GM12878 (cell line): ENCODE data around the gene PRR15L.

Experiments
- CREB1 ChIP-seq: IDR thresholded peaks from 2 replicates; pipeline ENCODE4 v1.6.1; 2012; ENCODE audit warnings: low read depth, mild to moderate bottlenecking, inconsistent platforms
- FOXK2 ChIP-seq: fragments of 450-650 bp; IDR thresholded peaks from 2 replicates; pipeline ENCODE4 v1.6.1; 2017; ENCODE audit warnings: mild to moderate bottlenecking, moderate library complexity
- FOXM1 ChIP-seq: IDR thresholded peaks from 2 replicates; pipeline ENCODE4 v1.6.1; 2012; ENCODE audit warnings: low read depth, mild to moderate bottlenecking, inconsistent platforms, low read length, moderate library complexity
- JUND ChIP-seq: IDR thresholded peaks from 2 replicates; pipeline ENCODE4 v1.6.1; 2012; ENCODE audit warnings: low read depth, mild to moderate bottlenecking, low read length, improper control_type of control experiment, moderate library complexity
- PAX8 ChIP-seq: fragments of 450-650 bp; IDR thresholded peaks from 2 replicates; pipeline ENCODE4 v1.6.1; 2017; ENCODE audit warnings: mild to moderate bottlenecking, moderate library complexity
- POLR2A ChIP-seq: IDR thresholded peaks from 2 replicates; pipeline ENCODE4 v1.6.1; 2011; ENCODE audit warnings: low read depth, mild to moderate bottlenecking, low read length
- RAD21 ChIP-seq: IDR thresholded peaks from 2 replicates; pipeline ENCODE4 v1.6.1; 2011; ENCODE audit warnings: mild to moderate bottlenecking, low read depth, low read length, moderate library complexity; ENCODE audit not compliant: insufficient read depth
- RAD51 ChIP-seq: fragments of 450-650 bp; IDR thresholded peaks from 2 replicates; pipeline ENCODE4 v1.6.1; 2016; ENCODE audit warnings: moderate library complexity, mild to moderate bottlenecking, inconsistent platforms
- SRF ChIP-seq, 2 experiments: IDR thresholded peaks; 2 replicates each; pipeline ENCODE4 v1.6.1; 2011; ENCODE audit warnings: low read depth in 2 of 2, low read length in 2 of 2, mild to moderate bottlenecking in 1 of 2, moderate library complexity in 1 of 2
- ZNF217 ChIP-seq: fragments of 450-650 bp; IDR thresholded peaks from 2 replicates; pipeline ENCODE4 v1.6.1; 2017; ENCODE audit warnings: antibody characterized with exemption, mild to moderate bottlenecking
- TF ChIP-seq, protein P1 (sequence below): fragments of 450-650 bp; IDR thresholded peaks from 2 replicates; pipeline ENCODE4 v1.6.1; 2018; ENCODE audit warnings: borderline replicate concordance, mild to moderate bottlenecking; ENCODE audit not compliant: partially characterized antibody
- TF ChIP-seq, protein P2 (sequence below), 3 experiments: IDR thresholded peaks in 2 of 3; conservative IDR thresholded peaks in 1 of 3; 2 replicates each; pipeline ENCODE4 v1.5.1; 2011; ENCODE audit warnings: low read depth in 3 of 3, low read length in 3 of 3, mild to moderate bottlenecking in 3 of 3, control low read depth in 2 of 3, moderate library complexity in 2 of 3, inconsistent platforms in 1 of 3, mixed read lengths in 1 of 3; ENCODE audit not compliant: control insufficient read depth in 2 of 3, insufficient read depth in 1 of 3; ENCODE audit errors: extremely low read depth in 1 of 3

DNA sequence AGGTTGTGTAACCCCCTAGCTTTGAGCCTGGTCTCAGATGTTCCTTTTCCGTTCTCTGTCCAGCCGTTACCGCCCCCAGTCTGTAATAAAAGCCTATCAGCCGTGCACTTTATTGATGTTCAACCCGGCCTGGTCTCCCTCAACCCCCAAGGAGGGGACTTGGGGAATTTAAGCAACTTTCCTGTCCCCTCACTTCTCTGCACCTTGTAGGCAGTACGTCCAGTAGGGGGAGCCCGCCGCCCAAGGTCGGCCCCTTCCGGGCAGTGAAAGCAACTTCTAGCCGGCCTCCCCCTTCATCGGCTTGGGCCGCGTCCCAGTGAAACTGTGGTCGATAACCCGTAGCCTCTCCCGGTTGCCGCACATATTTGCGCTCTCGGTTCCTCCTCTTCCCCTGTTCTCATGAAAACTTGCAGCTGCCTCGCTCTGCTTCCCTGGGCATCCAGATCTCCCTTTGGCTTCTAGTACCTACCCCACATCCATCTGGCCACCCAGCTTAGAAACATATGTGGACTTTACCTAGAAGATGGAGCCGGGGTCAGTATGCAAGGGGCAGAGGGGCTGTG, 8.4 kb downstream of the PRR15L start:
- TF ChIP-seq PAX8 = no peak
- TF ChIP-seq SRF (IDR thresholded peaks at IDR 0.05; ENCODE audit: low read depth in 2 of 2, low read length in 2 of 2) = no peak
- TF ChIP-seq RAD51 = no peak
- no peak for TF ChIP-seq ZNF217
- TF ChIP-seq, protein P1, sequence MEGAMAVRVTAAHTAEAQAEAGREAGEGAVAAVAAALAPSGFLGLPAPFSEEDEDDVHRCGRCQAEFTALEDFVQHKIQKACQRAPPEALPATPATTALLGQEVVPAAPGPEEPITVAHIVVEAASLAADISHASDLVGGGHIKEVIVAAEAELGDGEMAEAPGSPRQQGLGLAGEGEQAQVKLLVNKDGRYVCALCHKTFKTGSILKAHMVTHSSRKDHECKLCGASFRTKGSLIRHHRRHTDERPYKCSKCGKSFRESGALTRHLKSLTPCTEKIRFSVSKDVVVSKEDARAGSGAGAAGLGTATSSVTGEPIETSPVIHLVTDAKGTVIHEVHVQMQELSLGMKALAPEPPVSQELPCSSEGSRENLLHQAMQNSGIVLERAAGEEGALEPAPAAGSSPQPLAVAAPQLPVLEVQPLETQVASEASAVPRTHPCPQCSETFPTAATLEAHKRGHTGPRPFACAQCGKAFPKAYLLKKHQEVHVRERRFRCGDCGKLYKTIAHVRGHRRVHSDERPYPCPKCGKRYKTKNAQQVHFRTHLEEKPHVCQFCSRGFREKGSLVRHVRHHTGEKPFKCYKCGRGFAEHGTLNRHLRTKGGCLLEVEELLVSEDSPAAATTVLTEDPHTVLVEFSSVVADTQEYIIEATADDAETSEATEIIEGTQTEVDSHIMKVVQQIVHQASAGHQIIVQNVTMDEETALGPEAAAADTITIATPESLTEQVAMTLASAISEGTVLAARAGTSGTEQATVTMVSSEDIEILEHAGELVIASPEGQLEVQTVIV = no peak
- no peak for TF ChIP-seq CREB1
- TF ChIP-seq, protein P2, sequence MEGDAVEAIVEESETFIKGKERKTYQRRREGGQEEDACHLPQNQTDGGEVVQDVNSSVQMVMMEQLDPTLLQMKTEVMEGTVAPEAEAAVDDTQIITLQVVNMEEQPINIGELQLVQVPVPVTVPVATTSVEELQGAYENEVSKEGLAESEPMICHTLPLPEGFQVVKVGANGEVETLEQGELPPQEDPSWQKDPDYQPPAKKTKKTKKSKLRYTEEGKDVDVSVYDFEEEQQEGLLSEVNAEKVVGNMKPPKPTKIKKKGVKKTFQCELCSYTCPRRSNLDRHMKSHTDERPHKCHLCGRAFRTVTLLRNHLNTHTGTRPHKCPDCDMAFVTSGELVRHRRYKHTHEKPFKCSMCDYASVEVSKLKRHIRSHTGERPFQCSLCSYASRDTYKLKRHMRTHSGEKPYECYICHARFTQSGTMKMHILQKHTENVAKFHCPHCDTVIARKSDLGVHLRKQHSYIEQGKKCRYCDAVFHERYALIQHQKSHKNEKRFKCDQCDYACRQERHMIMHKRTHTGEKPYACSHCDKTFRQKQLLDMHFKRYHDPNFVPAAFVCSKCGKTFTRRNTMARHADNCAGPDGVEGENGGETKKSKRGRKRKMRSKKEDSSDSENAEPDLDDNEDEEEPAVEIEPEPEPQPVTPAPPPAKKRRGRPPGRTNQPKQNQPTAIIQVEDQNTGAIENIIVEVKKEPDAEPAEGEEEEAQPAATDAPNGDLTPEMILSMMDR (IDR thresholded peaks at IDR 0.05 in 2 of 3, conservative IDR thresholded peaks at IDR 0.05 in 1 of 3; ENCODE audit: control insufficient read depth in 2 of 3, extremely low read depth in 1 of 3, insufficient read depth in 1 of 3, low read depth in 3 of 3, low read length in 3 of 3) = peak; percentile 91 to 94 (median 94)
- no peak for TF ChIP-seq POLR2A
- TF ChIP-seq JUND = no peak
- peak; percentile 86 for TF ChIP-seq RAD21
- TF ChIP-seq FOXK2 = no peak
- no peak for TF ChIP-seq FOXM1
